Occipital lobe (tissue), 3 donors: ENCODE data around the gene ALG8. TPM values are rescaled to one million over a fixed set of nuclear protein-coding genes. Genes with fewer than 3 reads are reported as not detected.
"Not testable (repeated sequence)": the region's sequence is repeated elsewhere in the genome, so short reads cannot be mapped to it uniquely, and the experiment has no call there.

Experiments
- DNase-seq: peaks from one replicate; lab custom pipeline; 2025; lab: John Stamatoyannopoulos, UW
- small RNA-seq: library from RNA; depleted of rRNA; stranded (forward); fragments of <200 nt; gene quantifications from one replicate; pipeline ENCODE3, GENCODE V24; 2014
- total RNA-seq: library from RNA; depleted of rRNA; stranded (reverse); fragments of >200 nt; gene quantifications from one replicate; pipeline ENCODE4 v1.2.3, GENCODE V29; 2014

ALG8 gene
- total RNA-seq, 1 donor from 2014 or later = 55.2 TPM

DNA sequence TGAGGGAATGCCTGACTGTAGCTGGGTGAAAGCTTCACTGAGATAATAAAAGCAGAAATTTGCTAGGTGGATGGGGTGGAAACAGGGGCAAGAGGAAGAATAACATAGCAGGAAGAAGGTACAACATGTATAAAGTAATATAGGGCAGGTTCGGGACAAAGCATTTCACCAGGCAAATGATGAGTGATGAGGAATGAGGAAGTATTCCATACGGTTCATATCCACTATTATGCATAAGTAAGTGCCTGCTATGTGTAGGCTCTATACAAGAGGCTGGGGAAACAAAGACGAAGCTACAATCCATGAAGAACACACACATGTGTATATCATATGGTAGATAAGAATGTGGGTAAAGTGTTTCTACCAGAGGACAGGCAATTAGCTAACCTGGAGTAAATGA is 67.7 kb downstream of the ALG8 start:
- DNase-seq = no peak

DNA sequence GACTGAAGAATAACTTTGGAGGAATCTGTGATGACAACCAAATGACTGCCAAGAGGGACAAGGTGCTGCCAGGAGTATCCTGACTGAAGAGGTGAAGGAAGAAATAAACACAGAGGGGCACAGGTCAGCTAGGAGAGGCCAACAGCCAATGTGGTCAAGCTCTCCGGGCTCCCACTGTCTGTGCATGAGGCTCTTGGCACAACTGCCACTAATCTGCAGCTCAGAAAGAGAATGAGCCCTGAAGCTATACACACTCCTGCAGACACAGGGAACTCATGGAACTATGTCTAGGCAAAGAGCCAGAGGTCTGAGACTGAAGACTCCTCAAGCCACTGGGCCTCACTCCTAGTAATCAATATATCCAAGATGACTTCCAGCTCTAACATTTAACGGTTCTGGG is 68.8 kb downstream of the ALG8 start:
- DNase-seq = no peak

DNA sequence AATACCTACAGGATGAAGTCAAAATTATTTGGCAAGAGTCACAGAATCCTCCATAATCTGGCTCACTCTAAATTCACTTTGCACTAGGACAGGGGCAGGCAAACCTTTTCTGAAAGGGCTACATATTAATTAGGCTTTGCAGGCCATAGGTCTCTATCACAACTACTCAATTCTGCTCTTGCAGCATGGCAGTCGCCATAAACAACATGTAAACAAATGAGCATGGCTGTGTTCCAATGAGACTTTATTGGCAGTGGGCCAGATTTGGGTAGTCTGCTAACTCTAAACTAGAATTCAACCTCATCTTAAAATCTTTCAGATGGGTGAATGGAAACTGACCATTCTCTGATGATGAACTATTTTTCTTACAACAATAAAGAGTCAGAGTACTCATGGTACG is 70.0 kb downstream of the ALG8 start:
- no peak for DNase-seq

DNA sequence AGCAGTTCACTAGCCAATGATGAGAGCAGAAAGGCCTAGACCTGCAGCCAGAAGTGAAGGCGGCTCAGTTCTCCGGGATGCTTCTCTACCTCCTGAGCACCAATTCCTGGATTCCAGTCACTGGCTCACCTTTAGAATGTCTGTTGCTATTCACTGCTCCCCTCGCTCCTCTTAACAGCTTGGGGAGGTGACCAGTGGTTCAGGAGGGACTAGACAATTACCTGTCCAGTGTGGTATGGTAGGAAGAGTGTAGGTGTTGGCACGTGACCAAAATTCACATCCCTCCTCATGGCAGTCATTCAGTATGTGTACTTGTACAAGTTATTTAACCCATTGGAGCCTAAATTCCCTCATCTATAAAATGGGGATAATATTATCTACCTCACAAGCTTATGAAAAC is 71.7 kb downstream of the ALG8 start:
- DNase-seq = no peak

DNA sequence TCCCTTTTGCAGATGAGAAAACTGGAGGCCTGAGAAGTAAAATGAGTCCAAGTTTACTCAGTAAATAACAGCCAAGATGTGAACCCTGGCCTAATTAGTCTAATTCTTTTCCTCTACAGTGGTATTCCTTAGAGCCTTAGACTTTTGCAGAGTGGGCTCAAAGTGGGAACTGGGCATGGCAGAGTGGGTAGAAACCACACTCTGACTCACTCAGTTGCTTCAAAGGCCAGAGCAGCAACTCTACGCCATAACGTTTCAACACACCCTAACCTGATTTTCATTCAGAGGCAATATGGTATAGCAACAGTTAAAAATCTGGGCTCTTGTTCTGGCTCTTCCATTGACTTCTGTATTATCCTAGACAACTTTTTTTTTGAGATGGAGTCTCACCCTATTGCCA is 73.0 kb downstream of the ALG8 start:
- no peak for DNase-seq

DNA sequence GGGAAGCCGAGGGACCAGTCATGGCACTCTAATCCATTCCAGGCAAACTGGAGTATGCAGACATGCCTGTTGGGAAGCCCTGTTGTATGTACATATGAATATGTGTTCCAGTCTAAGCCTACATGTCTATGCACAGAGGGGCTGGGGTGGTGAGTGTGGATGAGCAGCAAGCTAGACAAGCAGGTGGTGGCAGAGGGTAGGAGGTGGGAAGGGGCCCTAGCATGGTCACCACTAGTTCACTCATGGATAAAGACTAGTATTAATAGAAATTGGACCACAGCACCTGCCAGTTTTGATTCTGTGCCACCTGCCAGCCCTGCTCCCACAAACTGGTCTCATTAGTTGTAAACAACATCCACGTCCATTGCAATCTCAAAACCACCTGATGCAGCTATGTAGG is 74.2 kb downstream of the ALG8 start:
- DNase-seq = no peak

DNA sequence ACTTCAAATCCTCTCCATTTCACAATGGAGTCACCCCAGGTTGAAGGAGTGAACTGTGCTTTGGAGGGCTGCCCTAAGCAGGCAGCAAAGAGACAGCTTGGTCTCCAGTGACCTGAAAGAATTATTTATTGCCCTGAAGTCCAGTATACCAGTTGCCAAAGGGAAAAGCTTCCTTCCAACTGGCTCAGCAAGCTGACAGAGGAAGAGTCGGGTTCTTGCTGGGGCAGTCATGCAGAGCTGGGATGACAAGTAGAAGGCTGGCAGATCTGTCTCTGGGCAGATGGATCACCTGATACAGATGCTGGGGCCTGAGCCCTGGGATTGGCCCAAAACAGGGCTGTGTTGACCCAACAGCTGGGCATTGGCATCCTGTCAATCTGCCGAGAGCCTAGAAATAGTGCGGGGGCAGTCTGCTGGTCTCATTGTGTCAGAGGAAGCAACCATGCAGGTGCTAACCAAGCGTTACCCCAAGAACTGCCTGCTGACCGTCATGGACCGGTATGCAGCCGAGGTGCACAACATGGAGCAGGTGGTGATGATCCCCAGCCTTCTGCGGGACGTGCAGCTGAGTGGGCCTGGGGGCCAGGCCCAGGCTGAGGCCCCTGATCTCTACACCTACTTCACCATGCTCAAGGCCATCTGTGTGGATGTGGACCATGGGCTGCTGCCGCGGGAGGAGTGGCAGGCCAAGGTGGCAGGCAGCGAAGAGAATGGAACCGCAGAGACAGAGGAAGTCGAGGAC is 75.8 kb downstream of the ALG8 start, which contains the start of gene THRSP:
Gene THRSP, plus strand, starts transcription at position 422 of the 742 bp plus-strand sequence. Its CDS starts 21 bp downstream, at position 443.
- DNase-seq = no peak

DNA sequence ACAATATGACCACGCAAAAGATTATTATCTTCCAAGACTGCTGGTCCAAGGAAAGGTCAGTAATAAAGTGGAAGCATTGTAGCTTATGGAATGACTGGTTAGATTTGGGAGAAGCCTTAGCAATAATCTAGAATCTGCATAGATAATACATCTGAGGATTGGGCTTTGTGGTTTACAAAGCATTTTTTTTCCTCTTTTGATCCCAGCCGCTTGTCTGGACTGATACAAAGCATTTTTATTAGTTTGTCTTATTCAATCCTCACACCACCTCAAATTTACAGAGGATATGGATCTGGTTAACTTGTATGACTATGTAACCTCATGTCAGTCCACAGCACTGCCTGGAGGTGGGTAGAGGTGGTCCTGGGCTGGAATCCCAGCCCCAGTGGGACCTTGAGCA is 76.8 kb downstream of the ALG8 start:
- DNase-seq = no peak

DNA sequence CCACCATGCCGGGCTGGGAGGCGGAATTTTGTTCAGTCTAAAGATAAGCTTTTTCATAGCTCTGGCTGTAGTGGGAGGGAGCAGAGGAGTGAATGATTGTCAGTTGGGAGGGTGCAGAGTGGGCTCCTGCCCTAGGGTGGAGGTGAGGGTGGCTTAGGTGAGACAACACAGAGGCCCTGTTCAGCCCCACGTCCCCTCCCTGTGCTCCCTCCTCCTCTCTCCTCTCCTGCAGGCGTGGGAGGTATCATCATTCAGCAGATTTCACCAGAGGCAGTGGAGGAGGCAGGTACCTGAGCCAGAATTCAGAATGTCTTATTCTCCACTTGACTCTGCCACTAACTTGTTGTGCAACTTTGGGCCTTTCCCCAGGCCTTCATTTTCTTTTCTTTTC is 77.5 kb downstream of the ALG8 start:
- peak; percentile 11 for DNase-seq

DNA sequence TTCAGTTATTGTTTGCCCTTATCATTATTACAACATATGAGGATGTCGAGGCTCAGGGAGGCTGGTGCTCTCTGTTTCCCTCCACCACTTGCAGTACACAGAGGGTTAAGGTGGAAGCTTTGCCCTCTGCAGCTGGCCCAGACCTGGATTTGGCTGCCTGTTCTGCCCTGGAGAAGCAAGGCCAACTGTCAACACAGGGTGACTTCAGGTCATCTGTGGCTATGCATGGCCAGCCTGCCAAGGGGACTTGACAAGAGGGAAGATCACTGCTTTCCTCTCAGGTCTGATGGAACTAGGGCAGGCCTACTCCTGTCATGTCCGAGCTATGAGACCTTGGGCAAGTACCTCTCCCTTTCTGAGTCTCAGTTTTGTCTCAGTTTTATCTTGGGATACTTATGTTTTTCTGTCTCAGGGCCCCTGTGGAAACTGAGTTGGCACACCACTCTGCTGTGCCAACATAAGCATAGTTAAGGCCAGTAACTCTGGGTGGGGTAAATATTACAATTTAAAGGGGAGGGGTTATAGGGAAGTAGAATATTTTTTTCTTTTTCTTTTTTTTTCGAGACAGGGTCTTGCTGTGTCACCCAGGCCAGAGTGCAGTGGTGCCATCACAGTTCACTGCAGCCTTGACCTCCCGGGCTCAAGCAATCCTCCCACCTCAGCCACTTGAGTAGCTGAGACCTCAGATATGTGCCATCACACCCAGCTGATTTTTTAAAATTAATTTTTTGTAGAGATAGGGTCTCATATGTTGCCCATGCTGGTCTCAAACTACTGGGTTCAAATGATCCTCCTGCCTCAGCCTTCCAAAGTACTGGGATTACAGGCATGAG is 78.1 kb downstream of the ALG8 start:
- DNase-seq = no peak

DNA sequence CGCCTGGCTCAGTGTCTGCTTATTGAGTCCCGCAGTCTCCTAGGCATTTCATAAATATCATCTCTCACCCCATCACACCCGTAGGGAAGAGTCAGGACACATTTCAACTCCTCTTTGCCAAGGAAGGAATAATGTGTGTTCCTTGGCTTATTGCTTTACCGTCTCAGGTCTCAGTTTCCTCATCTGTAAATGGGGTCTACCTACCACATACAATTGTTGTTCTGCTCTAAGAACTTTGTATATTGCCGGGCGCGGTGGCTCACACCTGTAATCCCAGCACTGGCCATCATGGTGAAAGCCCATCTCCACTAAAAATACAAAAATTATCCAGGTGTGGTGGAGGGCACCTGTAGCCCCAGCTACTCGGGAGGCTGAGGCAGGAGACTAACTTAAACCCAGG is 78.9 kb downstream of the ALG8 start:
- DNase-seq = no peak

DNA sequence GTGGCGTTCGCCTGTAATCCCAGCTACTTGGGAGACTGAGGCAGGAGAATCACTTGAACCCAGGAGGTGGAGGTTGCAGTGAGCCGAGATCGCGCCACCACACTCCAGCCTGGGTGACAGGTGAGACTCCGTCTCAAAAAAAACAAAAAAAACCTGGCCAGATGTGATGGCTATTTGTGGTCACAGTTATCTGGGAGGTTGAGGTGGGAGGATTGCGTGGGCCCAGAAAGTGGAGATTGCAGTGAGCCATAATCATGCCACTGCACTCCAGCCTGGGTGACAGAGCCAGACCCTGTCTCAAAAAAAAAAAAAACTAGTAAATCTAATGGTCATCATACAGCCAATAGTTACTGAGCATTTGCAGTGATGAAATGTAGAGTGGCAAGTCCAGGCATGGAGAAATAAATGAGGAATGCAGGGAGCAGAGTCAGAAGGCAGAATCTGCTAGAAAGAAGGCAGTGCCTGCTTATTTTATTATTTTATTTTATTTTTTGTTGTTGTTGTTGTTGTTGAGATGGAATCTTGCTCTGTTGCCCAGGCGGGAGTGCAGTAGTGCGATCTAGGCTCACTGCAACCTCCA is 79.6 kb downstream of the ALG8 start:
- not testable (repeated sequence) for DNase-seq

DNA sequence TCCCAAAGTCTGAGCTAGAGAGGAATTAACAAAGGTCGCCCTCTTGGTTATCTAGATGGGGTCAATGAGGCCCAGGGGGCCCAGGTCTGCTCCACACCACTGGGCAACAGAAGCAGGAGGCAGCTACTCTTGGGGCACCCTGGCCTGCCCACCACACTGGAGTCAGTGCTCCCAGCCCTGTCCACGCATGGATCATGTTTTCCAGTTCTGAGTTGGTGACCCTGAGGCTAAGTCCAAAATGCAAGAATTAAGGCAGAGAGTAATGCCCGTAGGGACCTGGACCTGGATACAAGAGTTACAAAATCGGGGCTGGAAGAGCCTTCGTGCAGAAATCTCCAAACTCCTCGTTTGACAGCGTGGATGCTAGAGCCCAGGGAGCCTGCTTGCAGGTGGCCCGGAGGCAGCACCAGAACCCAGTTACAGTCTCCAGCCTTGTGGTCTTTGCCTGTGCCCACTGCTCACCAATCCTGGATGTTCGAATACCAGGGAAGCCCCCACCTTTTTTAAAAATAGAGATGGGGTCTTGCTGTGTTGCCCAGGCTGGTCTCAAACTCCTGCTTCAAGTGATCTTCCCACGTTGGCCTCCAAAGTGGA is 81.9 kb downstream of the ALG8 start:
- no peak for DNase-seq

DNA sequence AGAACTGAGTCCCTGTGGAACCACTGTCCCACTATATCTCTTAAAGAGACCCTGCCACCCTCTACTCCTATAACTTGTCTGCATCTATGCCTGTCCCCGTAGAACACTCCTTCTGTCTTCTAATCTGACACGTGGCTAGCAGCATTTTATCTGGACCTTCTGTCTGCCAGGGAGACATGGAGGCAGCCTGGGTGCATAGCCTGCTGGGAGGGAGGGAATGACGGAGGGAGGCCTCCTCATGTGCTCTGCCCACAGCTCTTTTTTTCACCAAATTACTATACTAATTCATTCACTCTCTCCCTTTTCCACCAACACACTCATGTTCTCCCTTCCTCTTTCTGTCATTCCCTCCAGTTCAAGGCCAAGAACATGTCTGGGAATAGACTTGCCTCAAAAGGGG is 83.3 kb downstream of the ALG8 start:
- DNase-seq = no peak

DNA sequence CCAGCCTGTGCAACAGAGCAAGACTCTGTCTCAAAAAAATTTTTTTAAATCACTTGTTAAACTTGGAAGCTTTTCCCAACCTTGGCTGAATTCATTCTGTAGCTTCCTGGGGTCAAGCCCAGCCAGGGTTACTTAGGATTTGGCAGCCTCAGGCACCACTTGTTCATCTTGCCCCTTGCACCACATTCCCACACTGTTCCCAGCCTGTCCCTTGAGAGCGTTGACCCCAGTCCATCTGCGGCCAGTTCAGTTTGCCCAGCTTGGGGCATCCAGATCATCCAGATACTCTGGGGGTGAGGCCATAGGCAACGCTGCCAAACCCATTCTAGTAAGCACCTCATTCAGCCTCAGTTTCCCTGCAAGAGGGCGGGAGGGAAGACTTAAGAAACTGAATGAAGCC is 84.5 kb downstream of the ALG8 start:
- DNase-seq = no peak

DNA sequence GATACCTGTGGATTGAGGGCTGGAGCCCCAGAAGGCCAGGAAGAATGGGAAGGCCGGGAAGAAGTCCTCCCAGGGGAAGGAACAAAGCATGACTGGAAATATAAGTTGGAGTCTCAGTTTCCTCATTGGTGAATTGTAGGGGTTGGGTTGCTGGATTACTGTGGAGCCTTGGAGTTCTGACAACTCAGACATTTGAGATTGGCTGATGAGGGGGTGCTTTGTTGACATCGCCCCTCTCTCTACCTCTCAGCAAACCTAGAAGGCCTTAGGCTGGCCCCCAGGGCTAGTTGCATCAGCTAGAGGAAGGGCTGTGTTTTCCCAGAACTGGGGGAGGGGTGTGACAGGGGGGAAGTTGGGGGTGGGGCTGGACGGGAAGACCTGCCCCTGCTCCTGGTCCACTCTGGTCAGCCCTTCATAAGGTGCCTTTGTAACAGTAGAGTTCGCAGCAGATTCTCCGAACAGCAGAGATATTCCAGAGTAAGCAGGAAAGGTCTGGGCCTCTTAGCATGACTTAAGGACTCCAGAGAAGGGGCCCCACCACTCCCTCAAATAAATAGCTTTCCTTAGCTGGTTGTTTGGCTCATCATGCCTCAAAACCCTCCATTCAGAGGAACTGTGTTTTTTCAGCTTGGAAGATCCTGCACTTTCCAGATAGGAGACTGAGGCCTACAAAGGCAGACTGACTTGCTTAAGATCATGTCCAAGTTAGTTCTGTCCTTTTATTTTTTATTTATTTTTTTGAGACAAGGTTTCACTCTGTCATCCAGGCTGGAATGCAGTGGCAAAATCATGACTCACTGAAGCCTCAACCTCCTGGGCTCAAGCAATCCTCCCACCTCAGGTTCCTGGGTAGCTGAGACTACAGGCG is 88.2 kb downstream of the ALG8 start:
- no peak for DNase-seq

Small RNA genes lying within 50 kb of the gene (small RNA-seq; reads per million reads assigned to genes)
- gene RNU6-126P = not detected

Other genes starting within 250 kb of the ALG8 start
- gene INTS4, start 145.0 kb downstream of the ALG8 start, total RNA-seq = 50.8 TPM
- 0.78 TPM for gene KCTD14, start 116.3 kb downstream of the ALG8 start, total RNA-seq
- gene THRSP, start 75.8 kb downstream of the ALG8 start, total RNA-seq = not detected
- gene NDUFC2, start 59.8 kb downstream of the ALG8 start, total RNA-seq = 68.0 TPM
- gene KCTD21, start 49.0 kb upstream of the ALG8 start, total RNA-seq = 6.4 TPM
- gene USP35, start 49.3 kb upstream of the ALG8 start, total RNA-seq = 10.8 TPM